ENCODE results near the gene TLN1.

The TLN1 gene

DNA sequence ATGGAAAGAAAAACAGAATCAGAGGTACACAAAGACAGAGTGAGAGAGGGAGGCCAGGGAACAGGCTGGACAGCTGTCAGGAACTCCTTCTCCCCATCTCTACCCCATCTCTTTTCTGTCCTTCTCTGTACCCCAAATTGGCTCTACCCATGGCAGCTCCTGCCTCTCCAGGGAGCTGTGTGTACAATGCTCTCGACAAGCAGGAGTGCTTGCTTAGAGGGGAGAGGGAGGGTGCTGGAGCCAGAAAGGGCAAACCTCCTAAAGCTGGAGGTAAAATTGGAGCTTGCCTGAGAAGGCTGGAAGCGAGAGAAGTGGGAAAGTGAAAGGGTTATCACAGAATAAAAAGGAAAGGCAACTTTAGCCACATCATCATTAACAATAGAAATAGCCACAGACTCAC, 48.7 kb downstream of the TLN1 start:
- no peak for DNase-seq

DNA sequence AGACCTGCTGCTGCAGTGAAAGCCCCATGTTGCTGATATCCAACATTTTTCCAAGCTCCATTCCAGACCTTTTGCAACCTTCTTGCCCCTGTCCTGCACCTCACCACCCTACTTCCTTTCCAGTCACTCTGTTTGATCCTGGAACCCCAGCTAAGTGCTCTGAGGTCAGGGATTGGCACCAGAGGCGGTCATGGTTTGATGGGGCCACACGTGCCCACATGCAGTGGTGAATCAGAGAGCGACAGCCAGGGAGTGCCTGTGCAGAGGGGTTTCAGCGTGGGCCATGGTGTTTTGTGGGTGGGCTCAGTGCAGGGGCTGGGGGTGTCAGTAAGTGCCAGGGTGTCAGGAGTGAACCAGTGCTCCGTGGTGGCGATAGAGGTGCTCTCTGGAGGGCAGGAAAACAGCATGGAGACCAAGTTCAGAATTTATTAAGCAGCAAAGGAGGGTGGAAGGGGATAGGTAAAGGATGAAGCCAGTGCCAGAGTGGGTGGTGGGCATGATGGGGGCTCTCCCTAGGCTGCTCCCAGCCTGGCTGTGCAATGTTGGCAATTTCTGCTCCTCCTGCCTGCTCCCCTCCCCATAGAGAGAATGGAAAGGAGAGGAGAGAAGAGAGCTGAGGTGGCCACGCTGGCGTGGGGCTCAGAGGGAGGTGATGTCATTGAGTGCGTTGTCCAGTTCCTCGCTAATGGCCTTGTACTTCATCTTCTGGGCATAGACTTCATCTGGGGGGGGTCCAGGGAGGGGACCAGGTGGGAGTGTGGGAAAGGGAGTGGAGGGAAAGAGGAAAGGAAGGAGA, 49.3 kb downstream of the TLN1 start:
- DNase-seq: no peak

DNA sequence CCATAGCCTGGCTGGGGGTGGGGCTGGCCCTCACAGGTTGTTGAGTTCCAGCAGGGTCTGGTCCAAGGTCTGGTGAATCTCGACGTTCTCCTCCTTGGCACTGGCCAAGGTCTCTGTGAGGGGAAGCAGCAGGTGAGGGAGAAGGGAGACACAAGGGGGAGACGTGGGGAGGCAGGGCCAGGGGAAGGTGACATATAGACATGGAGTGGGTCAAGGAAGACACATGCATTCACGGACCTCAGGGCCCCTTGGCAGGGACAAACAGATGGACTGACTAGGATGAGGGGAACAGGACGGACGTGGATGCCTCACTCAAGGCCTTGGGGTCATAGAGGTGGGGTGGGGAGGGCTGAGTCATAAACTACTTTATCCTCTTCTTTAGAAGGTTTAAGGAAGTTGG, 49.9 kb downstream of the TLN1 start:
- DNase-seq: no peak

DNA sequence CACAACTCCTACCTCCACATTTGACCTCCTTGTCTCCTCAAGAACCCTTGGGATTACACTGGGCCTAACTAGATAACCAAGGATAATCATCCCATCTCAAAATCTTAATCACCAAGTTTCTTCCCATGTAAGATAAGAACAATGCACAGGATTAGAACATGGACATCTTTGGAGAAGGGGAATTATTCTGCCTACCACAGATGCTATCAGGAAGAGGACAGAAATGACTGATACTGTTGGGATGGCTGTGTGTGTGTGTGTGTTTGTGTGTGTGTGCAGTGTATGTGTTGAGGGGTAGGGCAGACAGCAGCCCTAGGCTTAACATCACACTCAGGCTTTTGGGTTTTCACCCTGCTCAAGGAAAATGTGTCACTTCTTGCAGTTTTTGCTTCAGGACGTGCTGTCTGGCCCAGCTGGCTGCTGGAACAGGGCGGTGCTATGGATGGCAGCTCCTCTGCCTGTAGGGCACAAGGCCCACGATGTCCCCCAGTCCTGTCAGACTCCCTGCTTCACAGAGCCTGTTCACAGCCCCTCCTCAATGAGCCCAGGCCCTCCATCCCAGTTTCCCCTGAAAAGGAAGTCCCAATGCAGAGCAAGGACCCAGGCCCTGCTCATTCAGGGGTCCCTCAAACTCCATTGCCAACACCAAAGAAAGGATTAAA, 50.5 kb downstream of the TLN1 start:
- no peak for DNase-seq

DNA sequence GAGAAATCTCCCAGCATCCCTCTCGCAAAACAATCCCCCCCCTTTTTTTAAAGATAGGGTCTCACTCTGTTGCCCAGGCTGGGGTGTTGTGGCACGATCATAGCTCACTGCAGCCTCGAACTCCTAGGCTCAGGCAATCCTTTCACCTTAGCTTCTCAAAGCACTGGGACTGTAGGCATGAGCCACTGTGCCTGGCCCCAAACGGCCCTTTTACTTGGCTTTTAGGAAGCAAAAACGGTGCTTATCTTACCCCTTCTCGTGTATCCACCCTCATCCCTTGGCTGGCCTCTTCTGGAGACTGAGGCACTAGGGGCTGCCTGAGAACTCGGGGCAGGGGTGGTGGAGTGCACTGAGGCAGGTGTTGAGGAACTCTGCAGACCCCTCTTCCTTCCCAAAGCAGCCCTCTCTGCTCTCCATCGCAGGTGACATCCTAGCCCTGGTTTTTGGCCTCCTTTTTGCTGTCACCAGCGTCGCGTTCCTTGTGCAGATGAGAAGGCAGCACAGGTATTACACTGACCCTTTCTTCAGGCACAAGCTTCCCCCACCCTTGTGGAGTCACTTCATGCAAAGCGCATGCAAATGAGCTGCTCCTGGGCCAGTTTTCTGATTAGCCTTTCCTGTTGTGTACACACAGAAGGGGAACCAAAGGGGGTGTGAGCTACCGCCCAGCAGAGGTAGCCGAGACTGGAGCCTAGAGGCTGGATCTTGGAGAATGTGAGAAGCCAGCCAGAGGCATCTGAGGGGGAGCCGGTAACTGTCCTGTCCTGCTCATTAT, 51.5 kb downstream of the TLN1 start:
- no peak for DNase-seq

DNA sequence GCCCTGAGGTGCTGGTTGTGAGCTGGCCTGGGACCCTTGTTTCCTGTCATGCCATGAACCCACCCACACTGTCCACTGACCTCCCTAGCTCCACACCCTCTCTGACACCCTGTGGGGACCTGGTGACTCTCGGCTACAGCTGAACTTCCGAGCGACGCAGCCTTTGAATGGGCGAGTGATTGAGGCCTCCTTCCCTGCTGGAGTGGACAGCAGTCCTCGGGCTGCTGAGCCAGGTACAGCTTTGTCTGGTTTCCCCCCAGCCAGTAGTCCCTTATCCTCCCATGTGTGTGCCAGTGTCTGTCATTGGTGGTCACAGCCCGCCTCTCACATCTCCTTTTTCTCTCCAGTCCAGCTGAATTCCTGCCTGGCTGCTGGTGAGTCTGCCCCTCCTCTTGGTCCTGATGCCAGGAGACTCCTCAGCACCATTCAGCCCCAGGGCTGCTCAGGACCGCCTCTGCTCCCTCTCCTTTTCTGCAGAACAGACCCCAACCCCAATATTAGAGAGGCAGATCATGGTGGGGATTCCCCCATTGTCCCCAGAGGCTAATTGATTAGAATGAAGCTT, 52.1 kb downstream of the TLN1 start:
- no peak for DNase-seq

DNA sequence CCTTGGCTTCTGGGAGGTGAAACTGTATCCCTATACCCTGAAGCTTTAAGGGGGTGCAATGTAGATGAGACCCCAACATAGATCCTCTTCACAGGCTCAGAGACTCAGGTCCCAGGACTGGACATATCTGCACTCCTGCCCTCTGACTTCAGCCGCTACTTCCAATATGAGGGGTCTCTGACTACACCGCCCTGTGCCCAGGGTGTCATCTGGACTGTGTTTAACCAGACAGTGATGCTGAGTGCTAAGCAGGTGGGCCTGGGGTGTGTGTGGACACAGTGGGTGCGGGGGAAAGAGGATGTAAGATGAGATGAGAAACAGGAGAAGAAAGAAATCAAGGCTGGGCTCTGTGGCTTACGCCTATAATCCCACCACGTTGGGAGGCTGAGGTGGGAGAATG, 52.9 kb downstream of the TLN1 start:
- DNase-seq: no peak

DNA sequence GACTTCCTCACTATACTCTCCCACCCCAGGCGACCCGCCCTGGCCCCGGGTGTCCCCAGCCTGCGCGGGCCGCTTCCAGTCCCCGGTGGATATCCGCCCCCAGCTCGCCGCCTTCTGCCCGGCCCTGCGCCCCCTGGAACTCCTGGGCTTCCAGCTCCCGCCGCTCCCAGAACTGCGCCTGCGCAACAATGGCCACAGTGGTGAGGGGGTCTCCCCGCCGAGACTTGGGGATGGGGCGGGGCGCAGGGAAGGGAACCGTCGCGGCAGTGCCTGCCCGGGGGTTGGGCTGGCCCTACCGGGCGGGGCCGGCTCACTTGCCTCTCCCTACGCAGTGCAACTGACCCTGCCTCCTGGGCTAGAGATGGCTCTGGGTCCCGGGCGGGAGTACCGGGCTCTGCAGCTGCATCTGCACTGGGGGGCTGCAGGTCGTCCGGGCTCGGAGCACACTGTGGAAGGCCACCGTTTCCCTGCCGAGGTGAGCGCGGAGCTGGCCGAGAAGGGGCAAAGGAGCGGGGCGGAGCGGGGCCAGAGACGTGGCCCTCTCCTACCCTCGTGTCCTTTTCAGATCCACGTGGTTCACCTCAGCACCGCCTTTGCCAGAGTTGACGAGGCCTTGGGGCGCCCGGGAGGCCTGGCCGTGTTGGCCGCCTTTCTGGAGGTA, 56.1 kb downstream of the TLN1 start:
- no peak for DNase-seq

DNA sequence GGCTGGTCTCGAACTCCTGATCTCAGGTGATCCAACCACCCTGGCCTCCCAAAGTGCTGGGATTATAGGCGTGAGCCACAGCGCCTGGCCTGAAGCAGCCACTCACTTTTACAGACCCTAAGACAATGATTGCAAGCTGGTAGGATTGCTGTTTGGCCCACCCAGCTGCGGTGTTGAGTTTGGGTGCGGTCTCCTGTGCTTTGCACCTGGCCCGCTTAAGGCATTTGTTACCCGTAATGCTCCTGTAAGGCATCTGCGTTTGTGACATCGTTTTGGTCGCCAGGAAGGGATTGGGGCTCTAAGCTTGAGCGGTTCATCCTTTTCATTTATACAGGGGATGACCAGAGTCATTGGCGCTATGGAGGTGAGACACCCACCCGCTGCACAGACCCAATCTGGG, 56.8 kb downstream of the TLN1 start:
- DNase-seq: no peak

DNA sequence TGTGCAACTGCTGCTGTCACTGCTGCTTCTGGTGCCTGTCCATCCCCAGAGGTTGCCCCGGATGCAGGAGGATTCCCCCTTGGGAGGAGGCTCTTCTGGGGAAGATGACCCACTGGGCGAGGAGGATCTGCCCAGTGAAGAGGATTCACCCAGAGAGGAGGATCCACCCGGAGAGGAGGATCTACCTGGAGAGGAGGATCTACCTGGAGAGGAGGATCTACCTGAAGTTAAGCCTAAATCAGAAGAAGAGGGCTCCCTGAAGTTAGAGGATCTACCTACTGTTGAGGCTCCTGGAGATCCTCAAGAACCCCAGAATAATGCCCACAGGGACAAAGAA, 58.0 kb downstream of the TLN1 start:
- DNase-seq: no peak

DNA sequence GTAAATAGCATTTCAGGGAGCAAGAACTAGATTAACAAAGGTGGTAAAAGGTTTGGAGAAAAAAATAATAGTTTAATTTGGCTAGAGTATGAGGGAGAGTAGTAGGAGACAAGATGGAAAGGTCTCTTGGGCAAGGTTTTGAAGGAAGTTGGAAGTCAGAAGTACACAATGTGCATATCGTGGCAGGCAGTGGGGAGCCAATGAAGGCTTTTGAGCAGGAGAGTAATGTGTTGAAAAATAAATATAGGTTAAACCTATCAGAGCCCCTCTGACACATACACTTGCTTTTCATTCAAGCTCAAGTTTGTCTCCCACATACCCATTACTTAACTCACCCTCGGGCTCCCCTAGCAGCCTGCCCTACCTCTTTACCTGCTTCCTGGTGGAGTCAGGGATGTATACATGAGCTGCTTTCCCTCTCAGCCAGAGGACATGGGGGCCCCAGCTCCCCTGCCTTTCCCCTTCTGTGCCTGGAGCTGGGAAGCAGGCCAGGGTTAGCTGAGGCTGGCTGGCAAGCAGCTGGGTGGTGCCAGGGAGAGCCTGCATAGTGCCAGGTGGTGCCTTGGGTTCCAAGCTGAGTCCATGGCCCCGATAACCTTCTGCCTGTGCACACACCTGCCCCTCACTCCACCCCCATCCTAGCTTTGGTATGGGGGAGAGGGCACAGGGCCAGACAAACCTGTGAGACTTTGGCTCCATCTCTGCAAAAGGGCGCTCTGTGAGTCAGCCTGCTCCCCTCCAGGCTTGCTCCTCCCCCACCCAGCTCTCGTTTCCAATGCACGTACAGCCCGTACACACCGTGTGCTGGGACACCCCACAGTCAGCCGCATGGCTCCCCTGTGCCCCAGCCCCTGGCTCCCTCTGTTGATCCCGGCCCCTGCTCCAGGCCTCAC, 58.6 kb downstream of the TLN1 start, which contains the start of gene CA9:
TSS of gene CA9 (plus strand) at position 797 of the 893 bp plus-strand sequence. CDS start at position 829, 32 bp downstream.
- no peak for DNase-seq

DNA sequence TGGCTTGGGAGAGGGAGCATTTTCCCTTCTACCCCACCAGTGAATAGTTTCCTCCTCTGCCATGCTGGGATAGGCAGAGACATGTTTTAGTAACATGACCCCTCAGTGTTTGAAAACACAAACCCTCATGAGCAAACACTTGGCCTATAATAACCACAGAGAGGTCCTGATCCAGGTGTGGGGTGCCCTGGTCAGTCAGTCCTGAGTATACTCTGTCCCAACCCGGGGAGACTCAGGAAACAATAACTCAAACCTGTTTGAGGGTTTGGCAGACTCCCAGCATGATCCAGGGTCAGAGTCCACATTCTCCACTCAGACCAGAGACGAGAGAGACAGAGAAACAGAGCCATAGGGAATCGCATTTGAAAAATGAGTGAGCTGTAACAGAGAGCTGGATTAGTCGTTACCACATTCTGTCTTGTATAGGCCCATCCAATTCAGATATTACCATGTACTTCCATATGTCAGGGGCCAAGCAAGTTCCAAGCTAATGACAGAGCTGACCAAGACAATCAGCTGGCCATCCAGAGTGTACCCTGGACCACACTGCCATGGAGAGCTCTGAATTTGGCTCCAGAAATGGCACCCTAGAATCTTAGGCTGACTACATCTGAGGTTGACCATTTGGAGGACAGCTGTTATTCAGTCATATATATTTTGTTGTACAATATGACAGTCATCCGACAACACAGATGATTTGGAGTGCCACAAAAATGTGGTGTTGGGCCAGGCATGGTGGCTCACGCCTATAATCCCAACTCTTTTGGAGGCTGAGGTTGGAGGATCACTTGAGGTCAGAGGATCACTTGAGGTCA, 62.5 kb downstream of the TLN1 start:
- DNase-seq: no peak

DNA sequence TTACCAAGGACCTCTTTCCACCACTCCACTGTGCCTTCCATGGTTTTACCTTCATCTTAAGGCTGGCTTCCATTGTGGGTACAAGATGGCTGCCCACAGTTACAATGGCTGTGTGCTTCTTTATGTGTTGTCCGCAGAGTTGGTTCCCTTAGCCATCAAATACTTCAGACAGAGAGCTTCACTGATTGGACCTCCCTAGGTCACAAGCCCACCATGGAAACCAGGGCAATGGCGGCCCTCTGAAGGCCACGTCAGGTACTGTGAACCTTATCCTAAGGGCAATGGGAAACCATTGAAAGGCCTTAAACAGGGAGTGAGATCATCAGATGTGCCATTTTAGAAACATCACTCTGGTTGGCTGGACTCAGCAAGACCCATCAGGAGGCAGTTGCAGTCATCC, 64.1 kb downstream of the TLN1 start:
- no peak for DNase-seq

DNA sequence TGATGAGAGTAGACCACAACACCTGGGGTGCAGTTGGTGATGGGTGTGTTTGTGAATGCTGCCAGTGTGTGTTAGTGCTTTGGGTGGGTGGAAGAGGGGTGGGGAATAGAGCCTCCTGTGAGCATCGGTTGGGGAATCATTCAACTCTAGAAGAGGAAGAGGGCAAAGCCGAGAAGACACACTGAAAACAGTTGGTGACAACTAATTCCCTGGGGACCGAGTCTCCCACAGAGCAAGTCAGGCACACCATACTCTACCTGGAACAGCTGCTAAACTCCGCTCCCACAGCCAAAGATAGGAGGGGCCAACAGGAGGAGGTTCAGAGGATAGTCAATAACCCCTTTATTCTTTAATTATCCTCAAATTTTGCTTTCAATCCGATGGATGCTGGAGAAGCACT, 65.4 kb downstream of the TLN1 start:
- DNase-seq: no peak

DNA sequence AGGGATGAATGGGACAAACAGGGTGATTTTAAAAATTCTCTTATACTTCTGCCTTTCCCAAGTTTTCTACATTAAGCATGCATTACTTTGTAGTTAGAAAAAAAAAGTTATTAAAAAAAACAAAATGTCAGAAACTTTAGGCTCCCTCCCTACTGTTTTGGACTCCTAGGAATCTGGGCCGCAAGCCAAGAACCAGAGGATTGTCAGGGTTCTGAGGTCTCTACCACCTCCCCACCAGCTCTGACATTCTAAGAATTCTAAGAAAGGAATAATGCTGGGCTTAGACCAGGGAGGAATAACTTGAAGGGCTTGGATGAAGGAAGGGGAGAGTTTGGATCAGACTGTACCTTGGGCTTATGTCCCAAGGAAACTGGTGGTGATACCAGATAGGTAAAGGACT, 66.0 kb downstream of the TLN1 start:
- DNase-seq: no peak

DNA sequence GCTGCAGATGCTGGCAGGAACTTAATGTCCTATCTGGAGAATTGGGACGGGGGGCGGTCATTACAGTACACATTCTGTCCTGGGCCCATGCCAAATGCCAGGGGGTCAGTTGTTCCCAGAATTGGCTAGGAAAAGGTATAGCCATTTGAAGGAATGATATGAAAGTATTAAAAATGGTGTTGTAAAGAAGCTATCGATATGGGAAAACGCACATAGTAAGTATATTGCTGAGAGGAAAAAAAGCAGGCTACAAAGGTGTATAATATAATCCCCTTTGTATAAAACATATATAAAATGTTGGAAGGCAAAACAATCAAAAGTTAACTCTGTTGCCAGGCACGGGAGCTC, 66.5 kb downstream of the TLN1 start:
- DNase-seq: no peak

DNA sequence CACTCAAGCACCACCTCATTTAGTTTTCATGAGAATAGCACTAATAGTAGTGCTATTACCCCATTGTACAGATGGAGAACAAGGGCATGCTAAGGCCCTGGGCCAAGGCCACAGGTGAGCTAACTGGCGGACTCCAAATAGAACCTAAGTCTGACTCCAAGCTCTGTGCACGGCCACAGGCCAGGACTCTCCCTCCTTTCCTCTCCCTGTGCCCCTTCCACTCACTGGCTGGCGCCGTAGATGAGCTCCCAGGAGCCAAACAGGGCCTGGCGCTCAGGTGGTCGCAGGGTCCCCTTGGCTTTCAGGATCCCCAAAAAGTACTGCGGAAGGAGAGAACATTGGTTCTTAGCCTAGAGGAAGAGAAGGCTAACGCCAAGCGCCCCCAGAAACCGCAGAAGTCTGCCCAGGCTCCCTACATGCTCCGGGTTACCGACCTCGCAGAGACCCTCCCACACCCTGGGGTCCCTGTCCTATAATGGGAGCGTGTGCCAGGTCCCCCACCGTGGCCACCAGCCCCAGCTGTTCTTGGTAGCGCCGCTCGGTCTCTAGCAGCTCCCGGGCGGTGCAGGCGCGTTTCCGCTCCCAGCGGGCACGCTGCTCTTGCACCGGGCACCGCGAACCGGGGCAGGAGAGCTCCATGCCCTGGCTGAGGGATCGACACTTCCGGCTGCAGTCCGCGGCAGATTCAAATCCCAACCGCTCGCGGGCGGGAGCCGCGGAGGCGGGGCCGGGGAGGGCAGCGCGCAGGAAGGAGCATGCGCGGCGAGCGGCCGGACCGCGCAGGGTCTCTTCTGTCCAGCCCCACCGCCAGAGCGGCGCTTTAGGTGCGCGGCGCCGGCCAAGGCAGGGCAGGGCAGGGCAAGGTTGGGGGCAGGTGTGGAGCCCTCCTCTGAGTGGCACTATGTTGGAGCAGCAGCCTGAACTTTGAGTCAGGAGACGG, 67.2 kb downstream of the TLN1 start, which contains the start of gene ARHGEF39:
TSS of gene ARHGEF39 (minus strand) at position 665 of the 940 bp plus-strand sequence. CDS start at position 639, 26 bp downstream.
- DNase-seq: peak; percentile 76

DNA sequence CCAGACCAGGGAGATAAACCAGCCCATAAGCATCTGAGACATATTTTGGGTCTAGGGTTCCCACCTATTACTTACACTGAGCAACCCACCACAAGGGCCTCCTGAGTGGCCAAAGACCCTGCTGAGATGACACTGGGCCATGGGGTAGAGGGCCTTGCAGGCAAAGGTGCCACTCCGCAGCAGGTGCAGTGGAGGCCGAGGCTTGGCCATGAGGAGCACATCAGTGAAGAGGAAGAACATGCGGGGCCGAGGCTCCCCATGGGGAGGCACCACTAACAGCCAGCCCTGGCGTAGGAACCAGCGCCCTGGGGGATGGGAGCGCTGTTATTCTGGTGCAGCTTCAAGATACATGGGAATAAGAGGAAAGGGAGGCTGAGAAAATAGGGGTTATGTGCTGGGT, 69.6 kb downstream of the TLN1 start:
- no peak for DNase-seq

DNA sequence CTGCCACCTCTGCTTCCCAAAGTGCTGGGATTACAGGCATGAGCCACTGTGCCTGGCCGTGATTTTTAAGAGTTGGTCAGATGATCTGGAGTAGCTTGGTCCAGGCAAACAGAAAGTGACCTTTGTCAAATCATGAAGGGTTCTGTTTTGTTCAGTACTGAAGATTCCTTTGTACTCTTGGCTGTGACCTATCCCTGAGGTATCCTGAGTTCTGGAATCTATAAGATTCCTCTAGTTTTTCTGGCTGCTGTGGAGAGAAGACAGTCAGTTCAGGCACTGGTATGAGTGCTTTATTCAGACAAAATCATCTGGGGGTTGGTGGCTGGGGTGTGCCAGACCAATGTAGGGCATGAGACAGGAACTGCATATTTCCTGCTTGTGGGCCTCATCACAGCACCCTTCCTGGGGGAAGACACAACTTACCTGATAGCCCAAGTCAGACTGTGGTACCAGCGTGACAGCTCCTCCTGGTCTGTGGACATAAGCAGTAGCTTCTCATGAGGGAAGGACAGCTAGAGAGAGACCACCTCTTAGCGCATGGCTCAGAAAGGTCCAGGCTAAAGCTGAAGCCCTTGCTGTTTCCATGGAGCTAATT, 70.1 kb downstream of the TLN1 start:
- DNase-seq: no peak

Data from NCI-H1436 (cell line).